Fibroblast of lung (primary cell): ENCODE data around the gene SPINT2. TPM values are rescaled to one million over a fixed set of nuclear protein-coding genes. Genes with fewer than 3 reads are reported as not detected.

Experiments
- DNase-seq, 2 donors: peaks; one replicate each; pipeline versions ENCODE4 v3.0.0 to v3.0.0-alpha.2; 2010; ENCODE audit warnings: low read depth in 2 of 2
- H2AFZ ChIP-seq: 2 replicates; pipeline ENCODE4 v1.5.1; 2012; ENCODE audit warnings: low read length, control low read depth, inconsistent platforms
- H3K27ac ChIP-seq: 2 replicates; pipeline ENCODE4 v1.5.1; 2011; ENCODE audit warnings: low read length, control low read depth; ENCODE audit not compliant: insufficient read depth
- H3K27me3 ChIP-seq: 2 replicates; pipeline ENCODE4 v1.5.1; 2011; ENCODE audit warnings: mild to moderate bottlenecking, low read length; ENCODE audit not compliant: control insufficient read depth, insufficient read depth
- H3K36me3 ChIP-seq: 2 replicates; pipeline ENCODE4 v1.5.1; 2011; ENCODE audit warnings: low read length; ENCODE audit not compliant: control insufficient read depth, insufficient read depth
- H3K4me1 ChIP-seq: 2 replicates; pipeline ENCODE4 v1.5.1; 2011; ENCODE audit warnings: low read length; ENCODE audit not compliant: control insufficient read depth, insufficient read depth; ENCODE audit errors: extremely low read depth
- H3K4me2 ChIP-seq: 2 replicates; pipeline ENCODE4 v1.5.1; 2011; ENCODE audit warnings: low read length, control low read depth; ENCODE audit not compliant: insufficient read depth; ENCODE audit errors: extremely low read depth
- H3K4me3 ChIP-seq, 4 experiments: fragments of 200-600 bp in 1 of 4; sonication (generic) in 1 of 4; replicated peaks in 1 of 4; 2 replicates each; pipeline ENCODE4 v1.5.1; 2011 to 2016; ENCODE audit warnings: low read length in 4 of 4, low read depth in 3 of 4, mild to moderate bottlenecking in 3 of 4, control low read depth in 2 of 4, inconsistent platforms in 1 of 4, mixed read lengths in 1 of 4; ENCODE audit not compliant: insufficient read depth in 1 of 4; ENCODE audit errors: control extremely low read depth in 1 of 4
- H3K79me2 ChIP-seq: 2 replicates; pipeline ENCODE4 v1.5.1; 2012; ENCODE audit warnings: mild to moderate bottlenecking, low read length, inconsistent platforms; ENCODE audit not compliant: control insufficient read depth, insufficient read depth
- H3K9ac ChIP-seq: 2 replicates; pipeline ENCODE4 v1.5.1; 2011; ENCODE audit warnings: mild to moderate bottlenecking, low read length, control low read depth; ENCODE audit not compliant: insufficient read depth
- H3K9me3 ChIP-seq: 2 replicates; pipeline ENCODE4 v1.5.1; 2012; ENCODE audit warnings: low read depth, low read length; ENCODE audit not compliant: control insufficient read depth, insufficient read depth
- H4K20me1 ChIP-seq: 2 replicates; pipeline ENCODE4 v1.5.1; 2011; ENCODE audit warnings: low read length; ENCODE audit not compliant: control insufficient read depth, insufficient read depth; ENCODE audit errors: extremely low read depth
- CTCF ChIP-seq, 2 donors: IDR thresholded peaks in 1 of 2; conservative IDR thresholded peaks in 1 of 2; 1 replicate in 1 of 2; 2 replicates in 1 of 2; pipeline ENCODE4 v1.5.1; 2011 to 2012; ENCODE audit warnings: low read length in 2 of 2, control low read depth in 1 of 2, inconsistent platforms in 1 of 2, low read depth in 1 of 2, mild to moderate bottlenecking in 1 of 2
- EZH2 ChIP-seq: IDR thresholded peaks from 2 replicates; pipeline ENCODE4 v1.5.1; 2012; ENCODE audit warnings: low read length, control low read depth, mild to moderate bottlenecking; ENCODE audit errors: missing control alignments
- polyA plus RNA-seq, 2 donors: library from polyadenylated mRNA; depleted of rRNA in 1 of 2; stranded (reverse) in 1 of 2; unstranded in 1 of 2; fragments of >200 nt; gene quantifications; 2 replicates each; pipeline ENCODE4 v1.2.1, GENCODE V29; 2011 to 2012; ENCODE audit warnings: missing spikeins in 1 of 2
- total RNA-seq: library from RNA; depleted of rRNA; stranded (reverse); fragments of >200 nt; gene quantifications from 2 replicates; pipeline ENCODE4 v1.2.1, GENCODE V29; 2014

The SPINT2 gene
- total and polyA plus RNA-seq, 2 donors (not counting 1 experiment from before 2014, with no cell fraction given): 4.5 to 4.6 TPM

GRCh38 chr19:38326591-38326990 lies 62.2 kb downstream of the SPINT2 start:
- no peak overlapping the region for H3K9ac ChIP-seq
- no peak for TF ChIP-seq EZH2
- TF ChIP-seq CTCF (conservative IDR thresholded peaks at IDR 0.05 in 1 of 2, IDR thresholded peaks at IDR 0.05 in 1 of 2; ENCODE audit: low read depth in 1 of 2, low read length in 2 of 2): no peak
- H3K4me2 ChIP-seq: no peak overlapping the region
- H3K9me3 ChIP-seq: no peaks in the 10 kb centered on the region
- no peak overlapping the region for H2AFZ ChIP-seq
- H3K27me3 ChIP-seq: no peaks in the 10 kb centered on the region
- peaks cover 9% of the 10 kb centered on the region for H3K36me3 ChIP-seq
- no peak overlapping the region for H3K4me3 ChIP-seq
- DNase-seq: no peak
- H3K4me1 ChIP-seq: peaks cover under 1% of the 10 kb centered on the region
- H3K79me2 ChIP-seq: peaks cover 12% of the 10 kb centered on the region
- no peak overlapping the region for H3K27ac ChIP-seq
- H4K20me1 ChIP-seq: no peaks in the 10 kb centered on the region

- no peak overlapping the region for H3K9ac ChIP-seq
- no peak overlapping the region for H2AFZ ChIP-seq
- H4K20me1 ChIP-seq: no peaks in the 10 kb centered on the region
- no peak for TF ChIP-seq EZH2
- TF ChIP-seq CTCF (conservative IDR thresholded peaks at IDR 0.05 in 1 of 2, IDR thresholded peaks at IDR 0.05 in 1 of 2; ENCODE audit: low read depth in 1 of 2, low read length in 2 of 2): no peak
- no peak overlapping the region for H3K4me2 ChIP-seq
- no peaks in the 10 kb centered on the region for H3K27me3 ChIP-seq
- no peaks in the 10 kb centered on the region for H3K79me2 ChIP-seq
- no peak overlapping the region for H3K4me3 ChIP-seq
- H3K9me3 ChIP-seq: no peaks in the 10 kb centered on the region
- no peak overlapping the region for H3K27ac ChIP-seq
- H3K4me1 ChIP-seq: no peaks in the 10 kb centered on the region
- DNase-seq: no peak
- H3K36me3 ChIP-seq: peaks cover 9% of the 10 kb centered on the region
Measured at GRCh38 chr19:38329651-38330050, 65.3 kb downstream of the SPINT2 start.

GRCh38 chr19:38331728-38332127 lies 67.4 kb downstream of the SPINT2 start:
- no peak overlapping the region for H2AFZ ChIP-seq
- H3K4me1 ChIP-seq: no peaks in the 10 kb centered on the region
- no peaks in the 10 kb centered on the region for H3K27me3 ChIP-seq
- H4K20me1 ChIP-seq: no peaks in the 10 kb centered on the region
- no peaks in the 10 kb centered on the region for H3K79me2 ChIP-seq
- peaks cover 4% of the 10 kb centered on the region for H3K36me3 ChIP-seq
- TF ChIP-seq CTCF (conservative IDR thresholded peaks at IDR 0.05 in 1 of 2, IDR thresholded peaks at IDR 0.05 in 1 of 2; ENCODE audit: low read depth in 1 of 2, low read length in 2 of 2): no peak
- no peak for TF ChIP-seq EZH2
- H3K4me3 ChIP-seq: no peak overlapping the region
- no peak overlapping the region for H3K27ac ChIP-seq
- H3K4me2 ChIP-seq: no peak overlapping the region
- DNase-seq: no peak
- H3K9me3 ChIP-seq: no peaks in the 10 kb centered on the region
- H3K9ac ChIP-seq: no peak overlapping the region
